Caco-2 (cell line): Measurements from ENCODE around the gene LDLRAD4. TPM values are rescaled to one million over a fixed set of nuclear protein-coding genes. Genes with fewer than 3 reads are reported as not detected.

Experiments
- BruUV-seq: library from RNA; stranded (reverse); fragments of 400-500 nt; replicated peaks from 2 replicates; lab custom pipeline; 2021; lab: Mats Ljungman, UMichigan
- CTCF ChIA-PET: fragments of 300-600 bp; sonication (Branson Sonifier 250); formaldehyde crosslinking; loops from one replicate; lab custom pipeline; 2022; ENCODE audit warnings: antibody characterized with exemption; lab: Charles Lee
- POLR2A ChIA-PET: fragments of 300-600 bp; sonication (Branson Sonifier 250); formaldehyde crosslinking; loops from one replicate; lab custom pipeline; 2022; ENCODE audit warnings: antibody characterized with exemption; lab: Charles Lee
- DNase-seq, 2 experiments: peaks; one replicate each; pipeline versions ENCODE4 v3.0.0 to v3.0.0-alpha.2; 2020 to 2022
- H3K27me3 ChIP-seq: replicated peaks from 2 replicates; pipeline ENCODE4 v1.6.0; 2011; ENCODE audit warnings: low read length; ENCODE audit not compliant: control insufficient read depth, insufficient read depth
- H3K36me3 ChIP-seq: 2 replicates; pipeline ENCODE4 v1.5.1; 2011; ENCODE audit warnings: low read length; ENCODE audit not compliant: control insufficient read depth, insufficient read depth
- H3K4me1 ChIP-seq: fragments of 250-450 bp; sonication (Bioruptor Pico); 2 replicates; pipeline ENCODE4 v1.5.1; 2020; ENCODE audit warnings: mild to moderate bottlenecking
- H3K4me3 ChIP-seq: 2 replicates; pipeline ENCODE4 v1.5.1; 2011; ENCODE audit warnings: low read depth, mild to moderate bottlenecking, control low read depth, low read length
- H3K9me3 ChIP-seq: fragments of 250-450 bp; sonication (Bioruptor Pico); 2 replicates; pipeline ENCODE4 v1.5.1; 2020; ENCODE audit warnings: mild to moderate bottlenecking, moderate library complexity
- H3K27ac Mint-ChIP-seq: one replicate; pipeline ENCODE4 v1.8.0; 2022; ENCODE audit warnings: mixed read lengths; ENCODE audit not compliant: unreplicated experiment
- H3K27me3 Mint-ChIP-seq: one replicate; pipeline ENCODE4 v1.8.0; 2022; ENCODE audit warnings: mixed read lengths; ENCODE audit not compliant: insufficient read depth, unreplicated experiment
- H3K36me3 Mint-ChIP-seq: one replicate; pipeline ENCODE4 v1.8.0; 2022; ENCODE audit warnings: mild to moderate bottlenecking, mixed read lengths; ENCODE audit not compliant: insufficient read depth, unreplicated experiment
- H3K4me1 Mint-ChIP-seq: one replicate; pipeline ENCODE4 v1.8.0; 2022; ENCODE audit warnings: low read depth, mixed read lengths; ENCODE audit not compliant: unreplicated experiment
- H3K4me3 Mint-ChIP-seq: one replicate; pipeline ENCODE4 v1.8.0; 2022; ENCODE audit warnings: mild to moderate bottlenecking, moderate library complexity, mixed read lengths; ENCODE audit not compliant: unreplicated experiment
- H3K9me3 Mint-ChIP-seq: one replicate; pipeline ENCODE4 v1.8.0; 2022; ENCODE audit warnings: mixed read lengths; ENCODE audit not compliant: unreplicated experiment
- CTCF ChIP-seq, 2 experiments: fragments of 200-600 bp in 1 of 2; IDR thresholded peaks; 1 replicate in 1 of 2; 2 replicates in 1 of 2; pipeline versions ENCODE4 v1.5.1 to v1.8.0; 2011 to 2022; ENCODE audit warnings: antibody characterized with exemption in 1 of 2, control low read depth in 1 of 2, inconsistent platforms in 1 of 2, low read depth in 1 of 2, low read length in 1 of 2, mild to moderate bottlenecking in 1 of 2, moderate library complexity in 1 of 2; ENCODE audit not compliant: insufficient read depth in 1 of 2, severe bottlenecking in 1 of 2, unreplicated experiment in 1 of 2
- intact Hi-C: fragments of 100-400 bp; cut with micrococcal nuclease; formaldehyde crosslinking; loops from one replicate; pipeline ENCODE4 v1.10.0; 2022; ENCODE audit not compliant: unreplicated experiment
- total RNA-seq: library from RNA; stranded (reverse); gene quantifications from 2 replicates; pipeline ENCODE4 v1.2.3, GENCODE V29; 2022

The LDLRAD4 gene
- total RNA-seq, 1 experiment from 2014 or later, result 1.2 TPM

- intact Hi-C loops, result no loop called here
- DNase-seq, result no peak
- Histone ChIP-seq H3K4me3 (no peak overlapping the region), H3K36me3 (no peaks in the 10 kb centered on the region), H3K4me1 (no peaks in the 10 kb centered on the region), H3K27me3 (no peaks in the 10 kb centered on the region; the same call in 1 of the 2 replicates), H3K9me3 (no peaks in the 10 kb centered on the region)
- BruUV-seq, result no TSS peak
- no peak for TF ChIP-seq CTCF (IDR thresholded peaks at IDR 0.05; ENCODE audit: insufficient read depth in 1 of 2, low read depth in 1 of 2, low read length in 1 of 2, severe bottlenecking in 1 of 2, unreplicated experiment in 1 of 2)
- no peaks in the 10 kb centered on the region for H3K36me3 Mint-ChIP-seq
- CTCF ChIA-PET, result no interaction called here
- H3K4me3 Mint-ChIP-seq, result no peak overlapping the region
- no peaks in the 10 kb centered on the region for H3K4me1 Mint-ChIP-seq
- no peaks in the 10 kb centered on the region for H3K9me3 Mint-ChIP-seq
- POLR2A ChIA-PET, result no interaction called here
- no peak overlapping the region for H3K27ac Mint-ChIP-seq
- peaks cover 18% of the 10 kb centered on the region for H3K27me3 Mint-ChIP-seq
These were observed 171.1 kb downstream of the LDLRAD4 start for GRCh38 chr18:13389491-13390131.

- intact Hi-C loops, result no loop called here
- ChIA-PET POLR2A (no interaction called here), CTCF (no interaction called here)
- Mint-ChIP-seq H3K4me3 (no peak overlapping the region), H3K27ac (no peak overlapping the region), H3K27me3 (peaks cover 15% of the 10 kb centered on the region), H3K4me1 (no peaks in the 10 kb centered on the region), H3K36me3 (no peaks in the 10 kb centered on the region), H3K9me3 (no peaks in the 10 kb centered on the region)
- H3K9me3 ChIP-seq, result no peaks in the 10 kb centered on the region
- no peaks in the 10 kb centered on the region for H3K36me3 ChIP-seq
- no peaks in the 10 kb centered on the region; the same call in 1 of the 2 replicates for H3K27me3 ChIP-seq
- no peak overlapping the region for H3K4me3 ChIP-seq
- no peaks in the 10 kb centered on the region for H3K4me1 ChIP-seq
- no peak for DNase-seq
- no TSS peak for BruUV-seq
- no peak for TF ChIP-seq CTCF (IDR thresholded peaks at IDR 0.05; ENCODE audit: insufficient read depth in 1 of 2, low read depth in 1 of 2, low read length in 1 of 2, severe bottlenecking in 1 of 2, unreplicated experiment in 1 of 2)
These were observed 171.6 kb downstream of the LDLRAD4 start for GRCh38 chr18:13390196-13390595.

- POLR2A ChIA-PET, result no interaction called here
- peaks cover 15% of the 10 kb centered on the region for H3K27me3 Mint-ChIP-seq
- no TSS peak for BruUV-seq
These were observed 172.2 kb downstream of the LDLRAD4 start for GRCh38 chr18:13390711-13391110.

More at GRCh38 chr18:13390711-13391110, 172.2 kb downstream of the LDLRAD4 start:
- no peaks in the 10 kb centered on the region for H3K36me3 ChIP-seq
- no peaks in the 10 kb centered on the region; the same call in 1 of the 2 replicates for H3K27me3 ChIP-seq
- no peaks in the 10 kb centered on the region for H3K9me3 ChIP-seq
- Mint-ChIP-seq H3K27ac (no peak overlapping the region), H3K36me3 (no peaks in the 10 kb centered on the region), H3K4me1 (no peaks in the 10 kb centered on the region), H3K9me3 (no peaks in the 10 kb centered on the region), H3K4me3 (no peak overlapping the region)
- intact Hi-C loops, result no loop called here
- H3K4me3 ChIP-seq, result no peak overlapping the region
- DNase-seq, result no peak
- no peaks in the 10 kb centered on the region for H3K4me1 ChIP-seq
- TF ChIP-seq CTCF (IDR thresholded peaks at IDR 0.05; ENCODE audit: insufficient read depth in 1 of 2, low read depth in 1 of 2, low read length in 1 of 2, severe bottlenecking in 1 of 2, unreplicated experiment in 1 of 2), result no peak
- CTCF ChIA-PET, result no interaction called here
